ENCODE results near the gene RAB9A. TPM values are rescaled to one million over a fixed set of nuclear protein-coding genes. Genes with fewer than 3 reads are reported as not detected.

Gene RAB9A
- total and polyA plus RNA-seq, 9 of the 15 experiments (the other 6 are each of a cell fraction or from before 2014, with no cell fraction given): 13.5 to 20.8 (median 17.7) TPM

DNA sequence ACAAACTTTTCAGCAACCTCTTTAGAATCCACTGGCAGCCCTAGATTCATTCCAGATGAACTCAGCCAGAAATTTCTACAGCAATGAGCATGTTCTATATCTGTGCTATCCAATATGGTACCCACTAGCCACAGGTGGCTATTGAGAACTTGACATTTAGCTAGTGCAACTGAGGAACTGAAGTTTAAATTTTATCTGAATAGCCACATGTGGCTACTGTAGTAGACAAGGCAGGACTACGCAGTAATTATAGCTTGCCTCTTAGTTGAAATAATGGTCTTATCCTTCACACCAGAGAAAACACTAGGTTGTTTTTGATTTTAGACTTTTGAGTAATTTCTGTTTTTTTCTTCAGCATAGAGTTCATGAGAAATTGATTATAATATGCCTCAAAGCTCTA is 38.6 kb upstream of the RAB9A start (continued):
- TF ChIP-seq, protein P1, sequence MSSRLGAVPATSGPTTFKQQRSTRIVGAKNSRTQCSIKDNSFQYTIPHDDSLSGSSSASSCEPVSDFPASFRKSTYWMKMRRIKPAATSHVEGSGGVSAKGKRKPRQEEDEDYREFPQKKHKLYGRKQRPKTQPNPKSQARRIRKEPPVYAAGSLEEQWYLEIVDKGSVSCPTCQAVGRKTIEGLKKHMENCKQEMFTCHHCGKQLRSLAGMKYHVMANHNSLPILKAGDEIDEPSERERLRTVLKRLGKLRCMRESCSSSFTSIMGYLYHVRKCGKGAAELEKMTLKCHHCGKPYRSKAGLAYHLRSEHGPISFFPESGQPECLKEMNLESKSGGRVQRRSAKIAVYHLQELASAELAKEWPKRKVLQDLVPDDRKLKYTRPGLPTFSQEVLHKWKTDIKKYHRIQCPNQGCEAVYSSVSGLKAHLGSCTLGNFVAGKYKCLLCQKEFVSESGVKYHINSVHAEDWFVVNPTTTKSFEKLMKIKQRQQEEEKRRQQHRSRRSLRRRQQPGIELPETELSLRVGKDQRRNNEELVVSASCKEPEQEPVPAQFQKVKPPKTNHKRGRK (tag; IDR thresholded peaks at IDR 0.05): no peak
- no peak for TF ChIP-seq FUS (optimal IDR thresholded peaks at IDR 0.05; ENCODE audit: low read depth, low read length)
- TF ChIP-seq, protein P2, sequence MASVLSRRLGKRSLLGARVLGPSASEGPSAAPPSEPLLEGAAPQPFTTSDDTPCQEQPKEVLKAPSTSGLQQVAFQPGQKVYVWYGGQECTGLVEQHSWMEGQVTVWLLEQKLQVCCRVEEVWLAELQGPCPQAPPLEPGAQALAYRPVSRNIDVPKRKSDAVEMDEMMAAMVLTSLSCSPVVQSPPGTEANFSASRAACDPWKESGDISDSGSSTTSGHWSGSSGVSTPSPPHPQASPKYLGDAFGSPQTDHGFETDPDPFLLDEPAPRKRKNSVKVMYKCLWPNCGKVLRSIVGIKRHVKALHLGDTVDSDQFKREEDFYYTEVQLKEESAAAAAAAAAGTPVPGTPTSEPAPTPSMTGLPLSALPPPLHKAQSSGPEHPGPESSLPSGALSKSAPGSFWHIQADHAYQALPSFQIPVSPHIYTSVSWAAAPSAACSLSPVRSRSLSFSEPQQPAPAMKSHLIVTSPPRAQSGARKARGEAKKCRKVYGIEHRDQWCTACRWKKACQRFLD (CRISPR knock-in tag; IDR thresholded peaks at IDR 0.05): no peak
- TF ChIP-seq CBFA2T3 (IDR thresholded peaks at IDR 0.05): peak; percentile 58

DNA sequence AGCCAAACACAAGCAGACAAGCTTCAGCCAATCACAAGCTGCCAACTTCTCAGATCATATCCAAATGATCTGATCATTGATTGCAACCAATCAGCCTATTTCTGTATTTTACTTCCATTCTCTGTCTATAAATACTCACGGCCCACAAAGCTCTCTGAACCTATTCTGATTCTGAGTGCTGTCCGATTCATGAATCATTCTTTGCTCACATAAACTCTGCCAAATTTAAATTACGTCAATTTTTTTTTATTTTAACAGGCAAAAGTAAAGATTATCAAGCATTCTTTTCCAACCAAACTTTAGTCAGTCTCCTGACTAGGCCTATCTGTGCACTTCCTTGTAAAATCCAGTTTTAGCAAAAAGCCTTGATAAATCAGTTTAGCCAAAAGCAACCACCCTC is 37.8 kb upstream of the RAB9A start:
- DNase-seq (ENCODE audit: extremely low read depth in 1 of 4, low spot score in 3 of 4) (no peak), ATAC-seq (no peak), FAIRE-seq (no peak)
- no peaks in the 10 kb centered on the region for H3K27me3 ChIP-seq (ENCODE audit: control insufficient read depth in 2 of 2, insufficient read depth in 2 of 2, low read length in 2 of 2)
- H3K79me2 ChIP-seq (ENCODE audit: control insufficient read depth, insufficient read depth, low read length): peaks cover 16% of the 10 kb centered on the region
- H3K9me1 ChIP-seq (ENCODE audit: control insufficient read depth, insufficient read depth, low read length): no peaks in the 10 kb centered on the region
- CTCF ChIA-PET (ENCODE audit: low intra/inter-chr PET ratio): no interaction called here
- H3K9me3 ChIP-seq (replicated peaks; ENCODE audit: control insufficient read depth, insufficient read depth, low read depth, low read length): peaks cover 9% of the 10 kb centered on the region
- intact Hi-C loops (cut with micrococcal nuclease) (no loop called here), in situ Hi-C loops (cut with MboI) (loop anchor here (5.0 to 25.0 kb wide), 3 partner anchors 96 to 689 kb away; partner anchors contain the start of gene GEMIN8)
- H3K4me2 ChIP-seq (ENCODE audit: insufficient read depth, low read length): peak overlapping the region; percentile 83; the same call in 1 of the 2 replicates
- BruUV-seq (replicated peaks): no TSS peak
- H2AFZ ChIP-seq (ENCODE audit: low read depth, low read length): no peak overlapping the region
- no peak overlapping the region; the same call in 2 of the 3 replicates for H3K27ac ChIP-seq (ENCODE audit: extremely low read depth, low read depth, low read length)
- no peak overlapping the region for H3K4me3 ChIP-seq
- POLR2A ChIA-PET: interaction anchor here (0.5 kb wide), 1 partner anchor 11 kb away, joined by 3 read pairs; no protein-coding TSS in a partner anchor
- no peak overlapping the region for H3K9ac ChIP-seq (ENCODE audit: insufficient read depth in 1 of 2, low read depth in 2 of 2, low read length in 2 of 2)
- H3K4me1 ChIP-seq (replicated peaks in 1 of 2; ENCODE audit: control insufficient read depth in 2 of 2, insufficient read depth in 2 of 2, low read length in 2 of 2): peaks cover 18 to 51% of the 10 kb centered on the region in 2 experiments
- no peaks in the 10 kb centered on the region for H4K20me1 ChIP-seq (replicated peaks; ENCODE audit: control insufficient read depth, insufficient read depth, low read length)
- 43% methylated on average over 3 of the region's 3 CpGs for WGBS (ENCODE audit: insufficient coverage, low coverage, missing lambda C conversion rate)
- H3K36me3 ChIP-seq (ENCODE audit: control insufficient read depth, insufficient read depth, low read length): no peaks in the 10 kb centered on the region
- no peak for TF ChIP-seq TSC22D4 (tag; IDR thresholded peaks at IDR 0.05)
- no peak for TF ChIP-seq CCNT2 (IDR thresholded peaks at IDR 0.05; ENCODE audit: borderline replicate concordance, extremely low read depth, insufficient read length, low read depth, low read length)
- no peak for TF ChIP-seq ZSCAN32 (CRISPR knock-in tag; IDR thresholded peaks at IDR 0.05)
- no peak for TF ChIP-seq DDX20 (tag; IDR thresholded peaks at IDR 0.05; ENCODE audit: low read depth)
- TF ChIP-seq, protein P3, sequence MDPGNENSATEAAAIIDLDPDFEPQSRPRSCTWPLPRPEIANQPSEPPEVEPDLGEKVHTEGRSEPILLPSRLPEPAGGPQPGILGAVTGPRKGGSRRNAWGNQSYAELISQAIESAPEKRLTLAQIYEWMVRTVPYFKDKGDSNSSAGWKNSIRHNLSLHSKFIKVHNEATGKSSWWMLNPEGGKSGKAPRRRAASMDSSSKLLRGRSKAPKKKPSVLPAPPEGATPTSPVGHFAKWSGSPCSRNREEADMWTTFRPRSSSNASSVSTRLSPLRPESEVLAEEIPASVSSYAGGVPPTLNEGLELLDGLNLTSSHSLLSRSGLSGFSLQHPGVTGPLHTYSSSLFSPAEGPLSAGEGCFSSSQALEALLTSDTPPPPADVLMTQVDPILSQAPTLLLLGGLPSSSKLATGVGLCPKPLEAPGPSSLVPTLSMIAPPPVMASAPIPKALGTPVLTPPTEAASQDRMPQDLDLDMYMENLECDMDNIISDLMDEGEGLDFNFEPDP (CRISPR knock-in tag; IDR thresholded peaks at IDR 0.05): no peak
- TF ChIP-seq ZFPM2 (CRISPR knock-in tag; IDR thresholded peaks at IDR 0.05): no peak
- no peak for TF ChIP-seq MED1 (CRISPR knock-in tag; IDR thresholded peaks at IDR 0.05; ENCODE audit: borderline replicate concordance)
- TF ChIP-seq PHB2 (IDR thresholded peaks at IDR 0.05; ENCODE audit: low read depth): no peak
